Activated T-cell treated with anti-CD3 and anti-CD28 coated beads, Interleukin-2, amount 50 U/mL, for 48 hours (primary cell): ENCODE results near the gene SLC22A23.
A peak's percentile ranks its signal among the peaks of the same experiment; 100 is the strongest.
"Not testable (repeated sequence)": the region's sequence is repeated elsewhere in the genome, so short reads cannot be mapped to it uniquely, and the experiment has no call there.

Source experiments
- DNase-seq, 2 experiments: peaks; one replicate each; pipeline ENCODE4 v3.0.0-alpha.2; 2020

The SLC22A23 gene

DNA sequence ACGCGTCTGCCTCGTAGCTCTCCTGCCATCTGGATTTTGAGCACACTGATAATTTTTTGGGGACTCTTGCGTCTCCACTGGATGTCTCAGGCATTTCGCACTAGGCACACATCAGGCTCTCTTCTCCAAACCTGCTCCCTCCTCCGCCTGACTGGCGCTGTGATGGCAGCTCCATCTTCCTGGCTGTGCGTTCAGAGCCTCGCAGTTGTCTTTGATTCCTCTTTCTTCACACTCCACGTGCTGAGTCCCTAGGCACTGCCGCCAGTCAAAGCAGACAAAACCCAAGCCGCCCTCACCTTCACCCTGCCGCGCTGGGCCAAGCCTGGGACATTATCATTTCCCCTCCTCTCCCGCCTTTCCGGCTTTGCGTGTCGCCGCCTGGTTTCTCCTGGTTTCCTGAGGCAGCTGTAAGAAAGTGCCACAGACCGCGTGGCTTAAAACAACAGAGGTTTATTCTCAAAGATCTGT lies 197.3 kb downstream of the SLC22A23 start:
- DNase-seq, result peak; percentile 57 to 63

DNA sequence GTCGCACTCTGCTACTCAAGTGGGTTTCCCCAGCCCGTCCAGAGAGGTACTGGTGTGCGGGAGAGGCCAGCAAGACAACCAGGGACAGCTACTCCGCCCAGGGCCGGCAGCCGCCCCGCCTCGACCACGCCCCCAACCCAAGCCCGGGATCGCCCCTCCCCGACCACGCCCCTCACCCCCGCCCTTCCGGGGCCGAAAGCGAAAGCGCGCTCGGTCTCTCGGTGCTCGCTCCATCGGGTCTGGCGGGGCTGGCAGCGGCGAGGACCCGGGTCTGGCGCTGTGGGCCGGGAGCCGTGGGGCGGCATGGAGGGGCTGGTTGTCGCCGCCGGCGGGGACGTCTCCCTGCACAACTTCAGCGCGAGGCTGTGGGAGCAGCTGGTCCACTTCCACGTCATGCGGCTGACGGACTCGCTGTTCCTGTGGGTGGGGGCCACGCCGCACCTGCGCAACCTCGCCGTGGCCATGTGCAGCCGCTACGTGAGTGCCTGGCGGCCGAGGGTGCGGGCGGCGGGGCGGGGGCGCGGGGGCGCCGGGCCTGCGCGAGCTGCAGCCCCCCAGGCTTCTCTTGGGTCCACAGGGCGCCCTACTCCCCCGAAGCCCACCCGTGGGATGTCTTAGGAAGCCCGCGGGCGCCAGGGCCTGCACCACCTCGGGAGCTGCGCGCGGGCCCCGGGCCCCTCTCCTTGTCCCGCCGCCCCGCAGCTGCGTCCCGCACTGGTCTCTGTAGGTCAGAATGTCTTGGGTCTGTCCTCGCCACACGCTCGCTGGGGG lies 197.9 kb downstream of the SLC22A23 start, which contains the start of gene PSMG4:
TSS of gene PSMG4 (plus strand) at position 228 of the 771 bp plus-strand sequence. CDS start at position 304, 76 bp downstream.
- peak; percentile 97 to 98 for DNase-seq

DNA sequence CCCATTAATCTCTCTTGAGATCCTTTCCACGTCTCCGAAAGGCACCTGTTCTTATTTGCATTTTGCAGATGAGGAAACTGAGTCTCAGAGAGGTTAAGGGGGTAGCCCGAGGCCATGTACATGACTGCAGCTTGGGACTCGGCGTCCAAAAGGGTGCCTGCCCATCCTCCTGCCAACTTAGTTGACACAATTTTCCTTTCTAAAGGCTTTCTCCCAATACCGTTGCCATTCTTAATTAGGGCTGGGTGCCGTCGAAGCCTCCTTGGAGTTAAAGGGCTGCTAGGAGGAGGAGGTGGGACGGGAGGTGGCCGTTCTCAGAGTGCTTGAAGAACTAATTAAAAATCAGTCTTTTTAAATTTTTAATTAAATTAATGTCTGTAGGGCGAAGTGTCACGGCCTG lies 198.6 kb downstream of the SLC22A23 start:
- DNase-seq, result no peak

DNA sequence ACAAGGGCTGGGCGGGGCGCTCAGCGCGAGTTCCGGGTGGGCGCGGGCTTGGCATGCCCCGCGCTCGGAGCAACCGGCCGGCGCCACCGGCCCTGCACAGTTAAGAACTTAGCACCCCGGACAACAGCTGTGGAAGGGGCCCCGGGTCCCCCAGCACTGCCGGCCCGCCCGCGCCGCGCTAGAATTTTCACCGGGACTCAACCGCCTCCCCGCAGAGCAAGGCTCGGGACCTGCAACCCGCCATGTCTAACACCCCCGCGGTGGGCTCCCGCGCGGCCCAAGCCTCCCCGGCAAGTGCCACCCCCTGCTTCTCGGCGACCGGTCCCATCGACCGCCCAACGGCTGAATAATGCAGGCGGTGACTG lies 203.3 kb downstream of the SLC22A23 start:
- DNase-seq, result no peak

DNA sequence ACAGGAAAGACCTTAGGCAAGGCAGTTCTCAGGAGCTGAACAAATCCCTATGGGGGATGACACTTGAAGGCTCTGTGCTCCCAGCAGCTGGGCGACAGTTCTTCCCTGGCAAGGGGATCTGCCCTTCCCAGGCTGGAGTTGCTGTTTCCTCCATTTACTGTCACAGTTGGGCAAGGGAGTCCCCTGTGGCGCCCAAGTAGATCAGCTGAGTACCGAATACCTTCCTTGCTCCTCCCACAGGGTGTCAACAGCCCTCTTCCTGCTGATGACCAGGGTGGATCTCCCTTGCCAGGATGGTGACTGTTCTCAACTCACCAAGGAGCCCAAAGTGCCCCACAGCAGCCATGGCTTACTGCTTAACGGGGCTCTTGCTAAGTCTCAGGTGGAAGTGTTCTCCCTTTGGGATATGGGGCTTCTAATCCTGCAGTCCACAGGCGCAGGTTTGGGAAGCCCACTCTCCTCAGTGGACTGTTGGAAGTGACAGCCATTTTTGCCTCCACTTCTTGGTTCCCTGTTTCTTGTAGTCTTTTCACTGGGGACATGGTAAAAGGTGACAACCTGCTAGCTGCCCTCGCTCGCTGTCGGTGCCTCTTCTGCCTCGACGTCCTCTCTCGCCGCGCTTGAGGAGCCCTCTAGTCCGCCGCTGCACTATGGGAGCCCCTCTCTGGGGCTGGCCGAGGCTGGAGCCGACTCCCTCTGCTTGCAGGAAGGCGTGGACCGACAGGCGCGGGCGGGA lies 203.8 kb downstream of the SLC22A23 start:
- DNase-seq, result no peak

DNA sequence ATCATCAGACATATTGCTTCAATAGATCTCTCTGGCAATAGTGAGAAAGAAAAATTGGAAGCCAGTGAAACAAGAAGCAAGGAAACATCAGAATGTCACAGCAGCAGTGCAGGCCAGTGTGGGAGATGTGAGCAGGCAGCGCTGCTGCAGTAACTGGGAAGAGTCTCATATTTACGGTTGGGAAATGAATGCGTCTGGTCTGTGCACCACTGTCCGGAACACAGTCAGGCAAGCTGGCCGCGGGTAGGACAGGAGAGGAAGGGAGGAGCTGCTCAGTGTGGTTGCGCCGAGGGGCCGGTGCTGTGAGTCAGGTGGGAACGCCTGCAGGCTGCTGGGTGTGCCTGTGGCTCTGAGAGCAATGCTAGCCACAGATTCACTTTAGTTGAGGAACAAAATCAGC lies 204.5 kb downstream of the SLC22A23 start:
- no peak for DNase-seq

DNA sequence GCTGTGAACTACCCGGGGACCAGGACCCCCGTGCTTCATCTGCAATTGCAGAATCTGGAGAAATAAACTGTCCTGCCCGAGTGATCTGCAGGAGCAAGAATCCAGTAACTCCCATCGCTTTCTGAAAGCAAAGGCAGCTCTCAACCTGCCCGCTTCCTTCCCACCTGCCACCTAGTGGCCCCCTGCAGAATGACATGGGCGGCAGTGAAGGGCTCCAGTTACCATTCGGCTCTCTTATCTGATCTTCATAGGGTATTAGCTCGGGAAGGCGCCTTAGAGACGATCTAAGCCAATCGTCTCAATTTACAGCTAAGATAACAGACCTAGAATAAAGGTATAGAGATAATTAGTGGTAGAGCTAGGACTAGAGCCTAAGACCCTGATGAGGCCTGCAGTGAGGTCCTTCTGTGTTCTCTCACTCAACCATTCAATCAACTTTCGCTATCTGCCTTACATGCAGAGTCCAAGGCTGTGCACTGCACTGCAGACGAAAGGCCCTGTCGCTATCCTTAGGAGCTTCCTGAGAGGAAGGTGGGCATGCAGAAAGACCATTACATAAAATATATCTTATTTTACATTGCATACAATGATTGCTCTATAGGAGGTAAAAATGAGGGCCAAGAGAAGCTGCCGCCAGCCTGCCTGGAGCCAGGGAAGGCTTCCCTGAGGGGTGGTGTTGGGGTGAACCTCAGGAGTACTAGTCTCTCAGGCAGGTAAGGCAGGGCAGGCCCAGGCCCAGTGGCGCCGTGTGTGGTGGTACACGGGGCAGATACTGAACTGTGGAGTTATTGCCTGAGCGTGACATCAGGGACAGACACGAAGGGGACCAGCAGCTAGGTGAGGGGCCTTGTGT lies 205.2 kb downstream of the SLC22A23 start:
- peak; percentile 88 to 89 for DNase-seq

DNA sequence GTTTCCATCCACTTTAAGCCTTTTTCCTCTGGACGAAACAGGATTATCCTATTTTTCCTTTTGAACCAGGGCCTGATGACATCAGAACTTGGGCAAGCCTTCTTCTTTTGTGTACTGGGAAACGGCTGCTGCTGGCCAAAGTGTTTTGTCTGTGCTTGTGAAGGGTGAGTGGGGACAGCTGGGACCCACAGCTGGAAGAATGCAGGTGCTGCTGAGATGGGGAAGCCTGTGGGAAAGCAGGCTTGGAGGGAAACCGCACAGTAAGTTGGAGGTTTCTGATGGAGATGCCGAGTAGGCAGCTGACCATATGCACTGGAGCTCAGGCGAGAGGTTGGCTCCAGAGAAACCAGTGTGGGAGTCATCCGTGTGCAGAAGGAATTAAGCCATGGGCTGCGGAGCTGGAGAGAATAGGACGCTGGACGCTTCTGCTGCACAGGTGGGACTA lies 206.6 kb downstream of the SLC22A23 start:
- no peak for DNase-seq

DNA sequence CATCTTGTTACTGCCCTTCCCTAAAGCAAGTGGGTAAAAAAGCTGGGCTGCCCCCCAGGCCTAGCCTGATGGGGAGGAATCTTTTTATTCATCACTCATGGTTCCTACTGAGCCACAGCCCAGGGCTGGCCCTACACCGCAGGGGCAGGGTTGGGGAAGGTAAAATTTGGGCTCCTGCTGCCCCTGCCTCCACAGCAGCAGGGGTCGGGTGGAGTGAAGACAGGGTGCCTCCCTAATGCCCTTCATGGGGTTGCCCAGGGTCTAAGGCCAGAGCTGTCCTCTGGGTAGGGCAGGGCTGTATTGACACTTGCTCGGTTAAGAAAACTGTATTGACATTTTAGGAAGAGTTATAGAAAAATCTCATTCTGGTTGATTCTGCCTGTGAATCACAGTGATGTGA lies 207.0 kb downstream of the SLC22A23 start:
- DNase-seq, result no peak

DNA sequence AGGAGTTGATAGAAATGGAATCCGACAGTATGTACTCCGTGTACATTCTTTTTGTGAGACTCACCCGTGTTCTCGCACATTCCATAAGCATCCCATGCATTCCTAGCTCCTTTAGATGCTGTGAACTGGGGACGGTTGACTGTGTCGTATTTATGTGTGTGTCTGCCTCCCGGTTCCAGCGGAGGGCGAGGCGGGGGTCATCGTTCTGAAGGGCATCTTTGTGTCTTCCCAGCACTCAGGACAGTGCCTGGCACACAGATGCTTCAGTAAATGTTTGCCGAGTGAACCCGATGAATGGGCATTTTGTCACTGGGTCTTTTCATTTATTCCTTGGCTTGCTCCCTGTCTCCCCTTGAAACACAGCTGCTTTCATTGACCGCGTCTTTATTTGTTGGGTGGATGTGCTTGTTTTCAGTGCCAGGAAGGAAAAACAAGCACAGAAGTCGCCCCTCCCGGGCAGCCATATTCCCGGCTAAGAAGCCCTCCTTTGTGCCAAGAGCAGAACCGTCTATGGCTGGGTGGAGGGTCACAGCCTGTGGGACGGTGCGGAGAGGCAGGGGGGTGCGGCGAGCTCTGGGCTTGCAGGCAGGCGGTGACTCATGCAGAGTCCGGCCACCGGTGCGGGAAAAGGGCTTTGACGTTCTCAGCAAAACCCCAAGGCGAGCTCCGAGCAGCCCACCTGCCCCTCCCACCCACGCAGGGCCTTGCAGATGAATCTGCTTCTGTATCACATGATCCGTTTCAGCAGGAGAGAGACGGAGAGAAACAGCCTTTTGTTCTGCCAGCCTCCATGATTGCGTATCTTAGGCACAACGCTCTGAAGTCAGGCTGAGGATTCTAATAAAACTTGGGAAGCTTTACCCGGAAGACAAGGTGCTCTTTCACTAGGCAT lies 209.3 kb downstream of the SLC22A23 start:
- DNase-seq, result no peak

DNA sequence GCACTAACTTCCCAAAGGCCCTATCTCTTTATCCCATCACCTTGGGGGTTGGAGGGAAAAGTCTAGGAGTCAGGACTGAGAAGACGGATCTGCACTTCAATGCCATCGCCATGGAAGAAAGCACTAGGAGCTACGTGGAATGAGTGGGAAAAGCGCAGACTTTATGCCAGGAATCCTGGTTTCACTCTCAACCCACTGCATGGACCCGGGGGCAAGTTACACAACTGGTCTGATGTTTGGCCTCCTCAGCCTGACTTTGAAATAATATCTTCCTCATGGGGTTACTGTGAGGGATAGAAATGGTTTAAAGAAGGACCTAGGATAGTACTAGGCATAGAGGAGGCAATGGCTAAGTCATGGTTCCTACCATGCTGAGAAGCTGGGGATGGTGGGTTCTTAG lies 211.6 kb downstream of the SLC22A23 start:
- DNase-seq, result no peak

DNA sequence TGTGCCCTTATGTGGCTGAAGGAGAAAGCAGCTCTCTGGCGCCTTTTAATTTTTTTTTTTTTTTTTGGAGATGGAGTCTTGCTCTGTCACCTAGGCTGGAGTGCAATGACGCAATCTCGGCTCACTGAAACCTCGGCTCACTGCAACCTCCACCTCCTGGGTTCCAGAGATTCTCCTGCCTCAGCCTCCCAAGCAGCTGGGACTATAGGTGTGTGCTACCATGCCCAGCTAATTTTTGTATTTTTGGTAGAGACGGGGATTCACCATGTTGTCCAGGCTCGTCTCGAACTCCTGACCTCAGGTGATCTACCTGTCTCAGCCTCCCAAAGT lies 212.1 kb downstream of the SLC22A23 start:
- not testable (repeated sequence) for DNase-seq

DNA sequence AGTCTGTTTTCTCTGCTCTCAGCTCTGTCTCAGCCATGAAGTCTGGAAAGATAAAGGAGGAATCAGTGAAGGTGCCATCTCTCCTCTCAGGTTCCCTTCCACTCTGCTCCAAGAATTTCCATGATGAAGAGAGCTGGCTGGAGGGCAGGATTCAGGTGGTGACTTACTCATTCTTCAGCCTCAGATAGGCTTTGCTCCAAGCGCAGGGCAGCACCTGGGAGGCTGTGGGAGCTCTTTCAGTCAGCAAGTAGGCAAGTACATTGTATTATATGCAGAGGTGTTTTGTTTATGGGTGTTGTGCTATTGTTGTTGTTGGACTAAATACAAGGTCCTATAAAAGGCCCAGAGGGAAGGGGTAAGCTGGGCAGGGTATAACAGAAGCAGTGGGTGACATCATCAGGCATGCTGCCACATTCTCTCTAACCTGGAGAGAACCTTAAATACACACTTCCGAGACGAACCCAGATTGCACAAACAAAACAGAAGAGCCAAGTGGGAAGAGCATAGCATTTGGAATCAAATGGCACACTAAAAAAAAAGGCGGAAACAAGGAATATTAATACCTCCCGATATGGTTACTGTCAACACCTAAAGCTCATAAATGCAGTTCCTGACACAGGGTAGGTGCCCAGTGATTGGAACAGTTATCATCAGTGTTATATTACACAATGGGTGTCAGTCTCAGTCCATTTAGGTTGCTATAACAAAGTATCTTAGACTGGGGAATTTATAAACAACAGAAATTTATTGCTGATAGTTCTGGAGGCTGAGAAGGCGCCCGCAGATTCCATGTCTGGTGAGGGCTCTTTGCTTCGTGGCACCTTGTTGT lies 212.6 kb downstream of the SLC22A23 start:
- DNase-seq, result no peak

DNA sequence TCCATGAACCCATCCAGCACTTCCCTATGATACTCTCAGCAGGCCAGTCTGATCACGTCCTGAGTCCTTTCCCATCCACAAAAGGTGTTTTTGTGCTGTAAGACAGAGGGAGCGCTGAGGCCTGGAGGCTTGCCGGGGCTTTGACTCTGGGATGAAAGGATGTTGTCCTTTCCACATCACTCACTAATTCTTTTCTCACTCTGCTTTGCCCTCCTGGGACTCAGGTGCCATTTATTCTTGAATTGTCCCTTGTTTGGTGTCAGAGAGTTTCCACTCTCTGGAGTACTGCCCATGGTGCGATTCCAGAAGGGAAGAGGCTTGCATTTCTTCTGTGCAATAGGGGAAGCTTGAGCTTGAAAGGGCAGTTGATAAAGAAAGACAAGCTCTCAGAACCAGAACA lies 214.1 kb downstream of the SLC22A23 start:
- DNase-seq, result no peak

DNA sequence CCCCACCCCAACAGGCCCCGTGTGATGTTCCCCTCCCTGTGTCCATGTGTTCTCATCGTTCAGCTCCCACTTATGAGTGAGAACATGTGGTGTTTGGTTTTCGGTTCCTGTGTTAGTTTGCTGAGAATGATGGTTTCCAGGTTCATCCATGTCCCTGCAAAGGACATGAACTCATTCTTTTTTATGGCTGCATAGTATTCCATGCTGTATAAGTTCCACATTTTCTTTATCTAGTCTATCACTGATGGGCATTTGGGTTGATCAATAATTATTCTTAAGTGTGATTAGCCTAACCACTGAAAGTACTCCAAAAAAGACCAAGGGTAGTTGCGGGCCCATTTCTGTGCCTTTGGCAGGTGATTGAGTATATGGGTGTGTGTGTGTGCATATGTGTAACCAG lies 215.1 kb downstream of the SLC22A23 start:
- not testable (repeated sequence) for DNase-seq

DNA sequence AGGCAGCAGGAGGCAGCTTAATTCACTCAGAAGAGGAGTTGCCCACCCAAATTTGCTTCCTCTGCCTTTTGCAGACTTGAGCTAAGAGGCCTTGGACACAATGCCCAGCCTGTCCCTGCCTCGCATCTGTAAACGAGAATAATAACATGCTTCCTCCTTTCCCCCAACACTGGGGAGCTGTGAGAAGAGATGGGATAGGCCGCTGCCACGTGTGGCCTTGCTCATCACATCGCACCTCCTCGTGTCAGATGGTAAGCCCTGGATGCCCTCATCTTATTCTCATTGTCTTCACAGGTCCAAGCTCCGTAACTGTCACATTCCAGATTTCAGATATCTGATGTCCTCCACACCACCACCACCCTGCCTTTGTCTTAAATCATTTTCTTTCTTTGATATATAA lies 216.3 kb downstream of the SLC22A23 start:
- DNase-seq, result no peak

DNA sequence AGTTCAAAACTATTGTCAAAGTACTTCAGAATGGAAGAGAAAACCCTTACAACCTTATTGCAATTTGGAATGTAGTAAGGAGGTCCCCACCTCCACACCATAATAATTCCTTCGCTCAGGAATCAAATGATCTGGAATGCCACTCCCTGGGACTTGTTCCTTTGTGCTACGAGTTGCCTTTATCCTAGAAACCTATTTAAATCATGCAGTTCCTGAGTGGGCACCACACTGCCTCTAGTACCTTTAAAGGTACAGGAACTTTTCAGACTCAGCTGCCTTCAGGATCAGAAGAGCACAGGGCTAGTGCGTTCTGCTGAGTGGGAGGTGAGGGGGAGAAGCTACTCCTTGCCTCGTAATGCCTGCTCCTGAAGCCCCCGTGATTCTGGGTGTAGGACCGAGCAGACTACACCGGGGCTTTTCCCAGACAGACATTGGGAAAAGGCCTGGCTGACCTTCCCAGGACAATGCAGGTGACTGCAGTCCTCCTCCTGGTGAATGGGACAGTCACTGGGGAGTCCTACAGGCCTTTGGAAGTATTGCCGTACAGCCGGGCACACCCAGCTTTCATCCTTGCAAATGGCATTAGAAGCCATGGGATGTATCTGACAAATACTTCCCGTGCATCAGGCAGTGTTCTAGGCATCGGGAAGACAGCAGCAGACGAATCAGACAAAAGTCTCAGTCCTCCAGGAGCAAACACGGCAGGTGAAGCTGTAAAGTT lies 217.6 kb downstream of the SLC22A23 start:
- DNase-seq, result no peak

DNA sequence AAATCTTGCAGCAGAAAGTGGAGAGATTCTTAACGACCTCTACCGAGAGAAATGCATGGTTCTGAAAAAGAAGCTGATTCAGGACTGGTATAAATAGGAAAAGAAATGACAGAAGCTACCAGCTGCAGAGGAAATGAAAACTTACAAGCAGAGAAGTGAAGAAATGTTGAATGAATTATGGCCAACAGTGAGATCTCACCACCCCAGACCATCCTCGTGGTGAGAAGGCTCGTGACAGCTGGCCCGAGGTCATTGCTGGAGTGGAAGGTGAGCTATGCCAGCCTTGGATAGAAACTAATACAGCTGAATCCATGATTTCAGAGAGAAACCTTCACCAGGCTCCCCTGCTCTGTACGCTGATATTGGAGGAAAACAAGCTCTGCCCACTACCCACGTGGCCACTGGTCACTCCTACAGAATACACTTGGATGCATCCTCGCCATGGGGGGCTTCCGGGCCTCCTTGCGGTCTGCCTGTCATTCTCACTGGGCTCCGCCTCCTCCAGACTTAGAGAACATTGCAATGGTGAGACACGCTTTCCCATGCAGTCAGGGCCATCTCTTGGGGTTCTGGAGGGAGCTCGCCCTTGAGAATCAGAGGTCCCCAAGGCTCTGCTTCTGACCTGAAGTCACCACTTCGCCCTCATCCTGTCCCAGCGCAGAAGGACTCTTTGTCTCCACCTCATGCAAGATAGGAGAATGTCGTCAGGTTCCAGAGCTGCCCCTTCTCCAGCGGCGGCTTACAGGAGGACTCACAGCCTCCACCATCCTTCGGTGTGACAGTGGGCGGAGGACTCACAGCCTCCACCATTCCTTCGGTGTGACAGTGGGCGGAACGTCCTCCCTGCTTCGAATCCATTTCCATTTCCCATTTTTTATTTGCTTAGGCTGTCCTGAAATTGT lies 218.8 kb downstream of the SLC22A23 start:
- DNase-seq, result no peak

DNA sequence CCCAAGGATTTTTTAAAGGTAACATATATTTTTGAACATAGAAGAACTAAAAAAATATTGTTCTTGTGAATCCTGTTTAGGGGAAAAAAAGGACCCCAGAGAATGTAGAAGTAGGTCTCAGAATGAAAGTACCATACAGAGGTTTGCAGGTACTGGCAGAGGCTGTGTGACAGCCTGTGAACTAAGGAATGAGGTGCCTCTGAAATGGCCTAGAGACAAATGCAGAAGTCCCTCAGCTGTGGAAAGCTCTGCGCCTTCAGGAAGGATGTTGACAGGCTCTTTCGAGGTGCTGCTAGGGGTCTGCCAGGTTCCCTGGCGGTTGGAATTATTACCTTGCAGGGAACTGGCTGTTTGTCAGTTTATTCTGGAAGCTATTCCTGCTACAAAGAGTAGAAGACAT lies 220.8 kb downstream of the SLC22A23 start:
- no peak for DNase-seq

DNA sequence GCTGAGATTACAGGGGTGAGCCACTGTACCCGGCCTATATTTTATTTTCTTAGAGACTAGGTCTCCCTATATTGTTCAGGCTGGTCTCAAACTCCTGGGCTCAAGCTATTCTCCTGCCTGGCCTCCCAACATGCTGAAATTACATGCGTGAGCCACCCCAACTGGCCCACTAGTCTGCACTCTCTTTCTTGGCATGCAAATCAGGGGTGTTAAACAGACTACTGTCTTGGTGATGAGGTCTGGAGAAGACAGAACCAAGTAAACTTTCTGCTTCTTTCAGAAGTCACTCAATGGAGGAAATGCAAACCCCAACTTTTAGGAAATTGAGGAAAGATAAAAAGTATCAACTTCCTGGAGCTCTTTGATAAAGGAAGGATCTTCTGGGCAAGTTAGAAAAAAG lies 221.4 kb downstream of the SLC22A23 start:
- DNase-seq, result no peak
